Adrenal gland (tissue), 12 donors: ENCODE measurements around the gene HTRA3. TPM values are rescaled to one million over a fixed set of nuclear protein-coding genes. Genes with fewer than 3 reads are reported as not detected.
A peak's percentile ranks its signal among the peaks of the same experiment; 100 is the strongest.

Experiments used
- DNase-seq, 7 donors: peaks; one replicate each; pipeline ENCODE4 v3.0.0-alpha.2; 2019 to 2020
- H3K27ac ChIP-seq, 5 donors: fragments of 200-600 bp; sonication (generic) in 4 of 5; 1 replicate in 3 of 5; 2 replicates in 2 of 5; pipeline versions ENCODE4 v1.5.1 to v1.8.0; 2016 to 2020; ENCODE audit warnings: mild to moderate bottlenecking in 1 of 5
- H3K27me3 ChIP-seq: fragments of 200-600 bp; 2 replicates; pipeline ENCODE4 v1.8.0; 2021
- H3K36me3 ChIP-seq, 2 donors: fragments of 200-600 bp; replicated peaks in 1 of 2; 1 replicate in 1 of 2; 2 replicates in 1 of 2; pipeline versions ENCODE4 v1.5.1 to v1.8.0; 2018 to 2022
- H3K4me1 ChIP-seq, 2 donors: fragments of 200-600 bp; replicated peaks in 1 of 2; 1 replicate in 1 of 2; 2 replicates in 1 of 2; pipeline versions ENCODE4 v1.5.1 to v1.8.0; 2018 to 2021
- H3K4me3 ChIP-seq, 4 donors: fragments of 200-600 bp; sonication (generic) in 3 of 4; one replicate each; pipeline ENCODE4 v1.5.1; 2016 to 2018
- H3K9me3 ChIP-seq, 3 donors: fragments of 200-600 bp; sonication (generic) in 1 of 3; replicated peaks in 1 of 3; 1 replicate in 2 of 3; 2 replicates in 1 of 3; pipeline versions ENCODE4 v1.5.1 to v1.8.0; 2016 to 2021
- CTCF ChIP-seq, 6 experiments: fragments of 450-650 bp in 4 of 6; fragments of 200-600 bp in 2 of 6; sonication (generic) in 1 of 6; IDR thresholded peaks; 1 replicate in 5 of 6; 2 replicates in 1 of 6; pipeline versions ENCODE4 v1.5.1 to v1.8.0; 2016 to 2021; ENCODE audit warnings: antibody characterized with exemption in 6 of 6, mild to moderate bottlenecking in 2 of 6, moderate library complexity in 1 of 6
- POLR2A ChIP-seq, 2 donors: fragments of 450-650 bp; IDR thresholded peaks; one replicate each; pipeline ENCODE4 v1.6.1; 2017; ENCODE audit warnings: antibody characterized with exemption in 2 of 2, mild to moderate bottlenecking in 2 of 2, moderate library complexity in 1 of 2
- WGBS, 4 donors: extraction: QIAGEN DNeasy Blood & Tissue Kit in 2 of 4; methylation state at CpG; one replicate each; pipeline versions ENCODE4 v1.1.5 to v1.1.7; 2013 to 2017; 5-methylcytosine and 5-hydroxymethylcytosine counted together
- intact Hi-C, 2 donors: fragments of 100-400 bp; cut with DNase I; formaldehyde crosslinking; loops; one replicate each; pipeline versions ENCODE4 v1.14.1 to v1.15.0; 2022 to 2023
- polyA plus RNA-seq, 3 donors: library from polyadenylated mRNA; stranded (reverse); fragments of 200-250 nt in 2 of 3; fragments of 350-450 nt in 1 of 3; fragmentation: Illumina TruSeq in 1 of 3; extraction: RNeasy Lipid Tissue Mini Kit (QIAGEN cat#74804) in 1 of 3; gene quantifications; one replicate each; pipeline ENCODE4 v1.2.3, GENCODE V29; 2013 to 2014
- total RNA-seq, 9 donors: library from RNA; depleted of rRNA in 4 of 9; stranded (reverse); fragments of >200 nt in 4 of 9; fragments of 120-200 nt in 1 of 9; fragmentation: NEBNext Ultra II Directional in 1 of 9; extraction: Animal tissue kit (Norgen Biotek cat#: 25700) in 1 of 9; gene quantifications; one replicate each; pipeline versions ENCODE4 v1.1.0 to v1.2.4, GENCODE V29; 2013 to 2023
- donor health status: healthy with polysubstance abuse.
- donor health status: Bipolar disorder and iron deficiency.
- donor health status: DM: yes; HTN: yes; CAD: no.
- donor health status: DM: no; HTN: no; CAD: no.
- donor health status: DM: no; HTN: no; CAD: no.
- donor health status: DM: yes; HTN: yes; CAD: no.

The HTRA3 gene
- total and polyA plus RNA-seq, 12 donors: 1.6 to 14.0 (median 4.2) TPM

GRCh38 chr4:8239661-8240060, 29.9 kb upstream of the HTRA3 start:
- no peak for TF ChIP-seq POLR2A (IDR thresholded peaks at IDR 0.05)
- TF ChIP-seq CTCF (IDR thresholded peaks at IDR 0.05): no peak
- DNase-seq: no peak
- no peak overlapping the region for H3K4me3 ChIP-seq
- intact Hi-C loops: loop anchor here in 1 of 2 donors (10.0 kb wide), 1 partner anchor 355 kb away; the partner anchor contains the start of gene CPZ
- H3K9me3 ChIP-seq: no peaks in the 10 kb centered on the region
- WGBS, 4 donors: 84 to 92% (median 90%) methylated on average over 8 to 9 of the region's 9 CpGs; no CpG with 5 or more reads in 1 of the 4 donors
- no peaks in the 10 kb centered on the region for H3K4me1 ChIP-seq
- no peaks in the 10 kb centered on the region for H3K27me3 ChIP-seq
- peaks cover 0 to 31% of the 10 kb centered on the region in 2 donors for H3K36me3 ChIP-seq
- no peak overlapping the region for H3K27ac ChIP-seq

- intact Hi-C loops: loop anchor here in 1 of 2 donors (10.0 kb wide), 1 partner anchor 354 kb away; the partner anchor contains the start of gene CPZ
- DNase-seq: no peak
- TF ChIP-seq POLR2A (IDR thresholded peaks at IDR 0.05): no peak
- peaks cover 0 to 27% of the 10 kb centered on the region in 2 donors for H3K36me3 ChIP-seq
- no peak overlapping the region for H3K27ac ChIP-seq
- H3K9me3 ChIP-seq: no peaks in the 10 kb centered on the region
- no peaks in the 10 kb centered on the region for H3K27me3 ChIP-seq
- no peak overlapping the region for H3K4me3 ChIP-seq
- no peaks in the 10 kb centered on the region for H3K4me1 ChIP-seq
- WGBS, 4 donors: 69 to 82% (median 76%) methylated on average over 18 to 26 of the region's 26 CpGs
These were observed 29.1 kb upstream of the HTRA3 start for GRCh38 chr4:8240211-8241041.

- no peak overlapping the region for H3K27ac ChIP-seq
- intact Hi-C loops: loop anchor here in 1 of 2 donors (10.0 kb wide), 1 partner anchor 354 kb away; the partner anchor contains the start of gene CPZ
- WGBS, 4 donors: 67 to 87% (median 84%) methylated on average over 1 to 14 of the region's 14 CpGs
- no peaks in the 10 kb centered on the region for H3K27me3 ChIP-seq
- no peaks in the 10 kb centered on the region for H3K4me1 ChIP-seq
- peaks cover 0 to 18% of the 10 kb centered on the region in 2 donors for H3K36me3 ChIP-seq
- DNase-seq: no peak
- no peaks in the 10 kb centered on the region for H3K9me3 ChIP-seq
- no peak for TF ChIP-seq CTCF (IDR thresholded peaks at IDR 0.05)
- TF ChIP-seq POLR2A (IDR thresholded peaks at IDR 0.05): no peak
- H3K4me3 ChIP-seq: no peak overlapping the region
These were observed 28.3 kb upstream of the HTRA3 start for GRCh38 chr4:8241211-8241779.

GRCh38 chr4:8241895-8242696, 27.5 kb upstream of the HTRA3 start:
- no peaks in the 10 kb centered on the region for H3K9me3 ChIP-seq
- peak; percentile 82 to 93 (median 85) for DNase-seq
- H3K27ac ChIP-seq: peak overlapping the region in 3 of 5 donors; percentile 4 to 59 (median 52)
- no peak overlapping the region for H3K4me3 ChIP-seq
- peak; percentile 82 to 99 (median 96) for TF ChIP-seq CTCF (IDR thresholded peaks at IDR 0.05)
- TF ChIP-seq POLR2A (IDR thresholded peaks at IDR 0.05): no peak
- 26 to 55% (median 37%) methylated on average over 8 to 29 of the region's 29 CpGs for WGBS, 4 donors
- intact Hi-C loops: loop anchor here (2.0 to 10.0 kb wide), 2 partner anchors 161 to 353 kb away; partner anchors contain the start of gene CPZ (in 1 of the 2)
- no peaks in the 10 kb centered on the region for H3K27me3 ChIP-seq
- no peaks in the 10 kb centered on the region for H3K4me1 ChIP-seq
- peaks cover 0 to 11% of the 10 kb centered on the region in 2 donors for H3K36me3 ChIP-seq
